GM21423 (cell line): ENCODE data around the gene NFIX.

Source experiments
- ATAC-seq: cut with Tn5 transposase; IDR thresholded peaks from one replicate; pipeline ENCODE4 v1.9.1; 2021; ENCODE audit warnings: mild to moderate bottlenecking, moderate library complexity; ENCODE audit not compliant: unreplicated experiment

Gene NFIX

DNA sequence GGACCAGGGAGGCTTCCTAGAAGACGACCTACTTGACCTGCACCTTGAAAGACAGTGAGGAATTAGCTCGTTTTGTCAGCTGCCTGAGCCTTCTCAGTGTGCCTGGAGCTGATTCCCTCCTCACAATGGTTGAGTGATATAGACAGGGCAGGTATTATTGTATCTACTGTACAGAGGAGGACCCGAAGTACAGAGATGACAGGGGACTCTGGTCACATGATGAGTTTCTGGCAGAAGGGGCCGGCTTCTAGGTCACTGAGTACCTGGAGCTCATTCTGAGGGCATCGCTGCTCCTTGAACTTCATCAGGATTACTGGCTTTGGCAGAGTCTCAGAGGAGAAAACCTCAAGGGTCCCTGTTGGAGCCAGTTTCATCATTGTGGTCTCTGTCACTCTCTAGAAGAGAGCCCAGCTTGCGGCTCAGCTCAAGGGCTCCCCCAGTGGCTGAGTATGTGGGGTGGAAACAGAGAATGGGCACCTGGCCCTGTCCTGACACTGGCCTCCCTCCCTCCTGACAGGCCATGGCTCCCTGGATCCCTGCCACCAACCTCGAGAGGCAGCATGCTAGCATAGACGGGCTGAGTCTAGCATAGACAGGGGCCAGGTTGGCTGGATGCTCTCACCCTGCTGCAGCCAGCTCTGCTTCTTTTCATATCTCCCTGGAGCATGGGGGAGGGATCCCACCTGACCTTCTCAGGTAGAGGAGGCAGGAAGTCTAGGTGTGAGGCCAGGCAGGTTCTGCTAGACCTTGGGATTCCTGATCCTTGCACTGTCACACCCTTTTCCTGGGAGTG lies 38.7 kb downstream of the NFIX start:
- ATAC-seq = no peak

DNA sequence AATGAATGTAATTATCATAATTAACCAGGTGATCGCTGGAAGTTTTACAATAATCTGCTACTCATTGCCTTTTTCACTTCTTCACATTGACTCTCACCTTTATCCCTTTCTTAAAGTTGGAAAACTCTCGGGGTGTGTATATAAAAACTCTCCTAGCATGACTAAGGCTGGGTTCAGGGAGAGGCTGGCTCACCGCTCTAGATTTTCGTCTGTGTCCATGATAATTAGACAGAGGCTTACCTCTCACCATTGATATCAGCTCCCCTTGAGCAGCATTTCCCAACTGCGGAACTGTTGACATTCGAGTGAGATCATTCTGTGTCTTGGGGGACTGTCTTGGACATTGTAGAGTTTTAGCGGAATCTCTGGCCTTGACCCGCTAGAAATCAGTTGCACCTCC lies 39.4 kb downstream of the NFIX start:
- no peak for ATAC-seq

DNA sequence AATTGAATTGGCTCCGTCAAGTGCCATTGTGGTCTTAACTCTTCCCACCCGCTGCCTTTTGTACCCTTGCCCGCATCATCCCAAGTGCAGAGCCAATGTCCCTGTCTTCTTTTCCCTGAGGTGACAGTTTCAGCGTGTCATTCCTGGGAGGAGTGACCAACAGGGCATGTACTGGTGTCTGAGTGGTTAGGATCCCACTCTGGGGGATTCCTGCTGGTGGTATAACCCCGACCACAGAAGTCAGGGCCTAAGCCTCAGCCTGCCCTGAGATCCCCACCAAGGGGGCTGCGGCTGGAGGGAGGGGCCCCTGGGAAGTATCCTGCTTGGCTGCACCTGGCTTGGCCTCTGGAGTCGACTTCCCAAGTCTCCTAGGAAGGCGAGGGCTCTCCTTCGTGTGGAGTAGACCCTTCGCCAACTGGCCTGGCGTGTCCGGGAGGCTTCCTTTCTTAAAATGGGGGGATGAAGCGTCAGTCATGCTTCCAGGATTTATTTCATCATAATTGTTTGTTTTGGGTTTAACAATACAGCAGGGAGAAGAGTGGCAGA lies 40.6 kb downstream of the NFIX start:
- no peak for ATAC-seq

DNA sequence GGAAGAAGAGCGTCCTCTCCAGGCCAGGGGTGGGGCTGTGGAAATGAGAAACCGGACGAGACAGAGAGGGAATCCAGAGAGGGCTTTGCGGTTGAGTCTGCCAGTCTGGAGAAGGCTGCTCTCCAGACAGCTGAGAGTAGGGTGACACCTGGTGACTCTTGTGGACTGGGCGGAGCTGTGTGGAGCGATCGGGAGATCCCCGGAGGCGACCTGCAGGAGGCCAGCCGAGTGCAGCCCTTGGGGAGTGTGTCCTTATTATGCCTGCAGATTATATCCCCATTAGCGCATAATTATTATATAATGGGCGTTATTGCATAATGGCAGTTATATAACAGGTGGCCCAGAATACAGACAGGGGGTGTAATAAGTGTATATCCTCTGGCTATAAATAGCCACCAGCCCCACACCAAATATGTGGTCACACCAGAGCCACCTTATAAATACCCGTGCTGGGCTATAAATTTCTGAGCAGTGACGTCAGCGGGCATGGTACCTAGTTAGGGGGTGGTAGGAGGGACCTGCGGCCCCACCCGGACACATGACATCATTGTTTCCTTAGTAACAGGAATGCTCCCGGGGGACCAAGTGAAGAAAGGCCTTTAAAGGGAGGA lies 41.2 kb downstream of the NFIX start:
- ATAC-seq = no peak

DNA sequence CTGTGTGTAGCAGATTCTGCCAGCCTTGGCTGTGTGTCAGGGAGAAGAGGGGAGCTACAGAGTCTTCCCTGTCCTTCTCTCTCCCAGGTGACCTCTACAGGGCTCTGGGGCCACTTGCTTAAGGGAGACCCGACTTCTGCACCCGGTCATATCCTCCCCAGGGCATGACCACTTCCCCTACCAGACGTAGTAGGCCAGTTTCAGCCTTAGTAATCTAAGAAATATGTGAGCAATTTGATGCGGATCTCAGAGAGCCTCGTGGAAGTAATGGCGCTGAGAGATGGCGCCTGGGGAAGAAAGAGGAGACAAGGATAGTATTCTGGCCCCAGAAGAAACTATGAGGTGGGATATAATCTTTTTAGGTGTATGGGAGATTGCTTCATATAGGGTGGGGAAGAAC lies 41.9 kb downstream of the NFIX start:
- ATAC-seq = no peak

DNA sequence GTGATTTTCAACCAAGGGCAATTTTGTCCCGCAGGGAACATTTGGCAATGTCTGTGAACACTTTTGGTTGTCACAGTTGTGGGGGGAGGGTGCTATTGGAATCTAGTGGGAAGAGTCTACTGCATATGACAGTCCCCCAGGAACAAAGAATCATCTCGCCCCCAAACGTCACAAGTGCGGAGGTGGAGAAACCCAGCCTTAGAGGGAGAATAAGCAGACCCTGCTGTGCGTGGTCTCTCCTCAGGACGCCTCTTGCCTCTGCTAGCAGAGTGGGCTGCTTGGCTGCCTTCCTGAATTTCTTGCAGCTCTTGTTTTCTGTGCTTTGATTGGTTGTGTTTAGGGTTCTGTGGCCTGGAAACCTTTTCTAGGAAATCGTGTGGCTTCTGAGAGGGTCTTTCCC lies 42.5 kb downstream of the NFIX start:
- no peak for ATAC-seq

DNA sequence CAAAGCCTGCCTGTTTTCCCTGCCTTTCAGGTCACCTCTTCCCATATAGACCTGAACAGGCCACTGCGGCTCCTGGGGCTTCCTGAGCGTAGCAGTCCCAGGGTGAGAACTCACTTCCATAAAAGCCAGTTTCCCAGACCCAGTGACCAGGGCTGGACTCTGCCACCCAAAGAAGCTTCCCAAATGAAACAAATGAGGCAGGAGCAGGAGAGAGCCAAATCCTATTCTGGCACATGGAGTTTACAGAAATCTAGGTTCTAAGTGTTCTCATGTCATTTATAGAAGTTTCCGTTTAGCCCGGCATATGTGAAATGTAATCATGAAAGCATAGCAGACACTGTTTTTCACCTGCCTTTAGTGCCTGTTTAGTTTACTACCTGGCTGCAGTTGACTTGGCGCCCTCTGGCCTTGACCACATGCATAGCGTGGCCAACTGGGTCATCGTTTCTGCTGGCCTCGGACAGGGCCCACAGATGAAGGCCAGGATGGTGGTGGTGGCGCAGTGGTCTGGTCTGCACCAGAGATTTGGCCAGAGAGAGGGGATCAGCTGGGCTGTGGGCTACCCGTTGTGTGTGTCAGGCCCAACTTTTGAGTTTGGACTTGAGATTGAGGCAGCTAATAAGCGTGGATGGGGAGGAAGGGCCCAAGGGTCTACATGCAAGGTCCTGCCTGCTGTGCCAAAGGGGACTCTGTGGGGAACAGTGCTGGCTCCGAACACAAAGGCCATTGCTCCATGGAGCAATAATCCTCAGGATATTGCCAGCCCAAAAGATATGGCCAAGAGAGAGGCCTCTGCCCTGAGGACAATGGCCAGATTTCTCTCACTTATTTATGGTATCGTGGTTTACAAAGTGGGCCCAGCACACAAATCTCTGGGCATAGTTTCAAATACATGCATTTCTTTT lies 43.3 kb downstream of the NFIX start:
- ATAC-seq = no peak

DNA sequence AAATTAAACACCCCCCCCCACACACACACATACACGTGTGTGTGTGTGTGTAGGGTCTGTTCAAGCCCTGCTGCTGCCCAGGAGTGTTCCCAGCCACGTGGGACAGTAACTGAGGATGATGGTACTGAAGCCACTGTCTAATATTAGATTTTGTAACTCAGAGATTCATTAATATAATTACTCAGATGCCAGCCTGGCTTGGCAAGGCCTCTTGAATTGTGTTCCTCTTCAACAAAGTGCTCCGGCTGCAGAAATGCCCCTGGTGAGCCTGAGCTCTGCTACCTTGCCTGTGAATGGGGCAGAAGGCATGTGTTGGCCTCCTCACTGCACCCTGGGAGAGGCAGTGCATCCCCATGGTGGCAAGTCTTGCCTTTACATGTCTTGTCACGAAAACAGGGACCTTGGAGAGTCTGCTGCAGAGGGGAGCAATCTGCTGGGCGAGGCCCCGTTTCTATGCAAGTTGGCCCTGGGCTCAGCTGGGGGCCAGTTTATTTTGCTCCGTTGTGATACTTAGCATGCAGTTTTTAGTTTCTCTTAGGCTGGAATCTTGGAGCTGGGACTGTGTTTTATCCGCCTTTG lies 44.0 kb downstream of the NFIX start:
- no peak for ATAC-seq

DNA sequence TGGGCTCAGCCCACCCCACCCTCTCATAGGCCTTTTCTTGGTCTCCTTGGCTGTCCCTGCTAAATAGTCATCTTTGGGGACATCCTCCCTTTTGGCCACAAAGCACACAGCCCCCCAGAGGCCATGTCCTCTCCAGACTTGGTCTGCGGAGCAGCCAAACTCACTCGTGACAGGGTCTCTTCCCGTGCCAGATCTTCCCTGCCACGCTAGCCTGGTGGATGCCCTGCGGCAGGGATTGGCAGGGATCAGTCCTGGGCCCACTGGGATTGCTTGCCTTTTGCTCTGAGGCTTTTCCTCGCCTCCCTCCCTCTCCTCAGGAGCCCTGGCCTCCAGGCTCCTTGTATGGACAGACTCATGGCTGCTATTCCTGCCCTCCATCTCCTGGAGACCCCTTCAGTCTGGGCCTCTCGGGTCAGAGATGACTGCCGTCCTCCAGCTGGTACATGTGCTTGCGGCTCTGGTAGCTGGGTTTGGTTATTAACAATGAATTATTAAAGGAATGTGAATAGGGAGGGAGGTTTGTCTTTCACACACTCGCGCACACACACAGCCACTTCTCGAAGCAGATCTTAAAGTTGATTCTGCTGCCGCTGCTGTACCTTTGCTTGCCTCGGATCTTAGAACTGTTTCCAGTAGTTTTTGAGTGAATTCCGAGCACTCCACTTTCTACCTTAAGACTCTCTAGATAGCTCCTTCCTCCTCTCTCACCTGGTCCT lies 45.1 kb downstream of the NFIX start:
- ATAC-seq = no peak

DNA sequence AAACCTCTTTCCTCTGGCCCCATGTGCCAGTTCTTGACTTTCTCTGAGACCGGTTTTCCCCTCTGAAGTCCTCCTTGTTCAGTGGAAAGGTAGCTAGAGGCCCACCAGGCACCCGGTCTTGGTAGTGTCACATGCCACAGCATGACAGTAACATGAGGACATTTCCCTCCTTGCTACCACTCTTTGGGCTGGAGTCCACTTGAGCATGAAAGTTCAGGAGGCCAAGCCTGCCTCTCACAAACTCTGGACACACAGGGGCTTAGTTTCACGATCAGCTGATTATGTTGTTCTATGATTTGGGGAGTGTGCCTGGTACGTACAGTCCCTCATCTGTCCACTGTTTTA lies 45.6 kb downstream of the NFIX start:
- no peak for ATAC-seq

DNA sequence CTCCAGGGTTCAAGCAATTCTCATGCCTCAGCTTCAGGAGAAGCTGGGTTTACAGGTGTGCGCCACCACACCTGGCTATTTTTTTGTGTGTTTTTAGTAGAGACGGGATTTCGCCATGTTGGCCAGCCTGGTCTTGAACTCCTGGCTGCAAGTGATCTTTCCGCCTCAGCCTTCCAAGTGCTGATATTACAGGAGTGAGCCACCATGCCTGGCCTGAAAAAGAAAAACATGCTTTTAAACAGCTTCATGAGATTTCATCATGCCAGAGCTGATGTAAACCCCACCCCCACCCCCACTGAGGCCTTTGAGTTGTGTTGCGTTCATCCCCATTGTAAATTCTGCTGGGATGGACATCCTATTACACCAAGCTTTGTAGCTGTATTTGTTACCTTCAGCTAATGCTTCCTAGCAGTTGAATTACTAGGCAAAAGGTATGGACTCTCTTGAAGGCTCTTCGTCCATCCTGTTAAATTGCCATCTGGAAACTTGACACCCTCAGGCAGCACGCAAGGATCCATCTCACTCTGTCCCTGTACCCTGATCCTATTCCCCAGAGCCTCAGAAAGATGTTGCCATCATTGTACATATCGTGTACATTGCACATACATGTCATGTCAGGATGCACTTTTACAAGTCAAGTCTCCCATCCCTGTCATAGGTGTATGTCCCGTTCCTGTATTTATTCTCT lies 47.3 kb downstream of the NFIX start:
- no peak for ATAC-seq

DNA sequence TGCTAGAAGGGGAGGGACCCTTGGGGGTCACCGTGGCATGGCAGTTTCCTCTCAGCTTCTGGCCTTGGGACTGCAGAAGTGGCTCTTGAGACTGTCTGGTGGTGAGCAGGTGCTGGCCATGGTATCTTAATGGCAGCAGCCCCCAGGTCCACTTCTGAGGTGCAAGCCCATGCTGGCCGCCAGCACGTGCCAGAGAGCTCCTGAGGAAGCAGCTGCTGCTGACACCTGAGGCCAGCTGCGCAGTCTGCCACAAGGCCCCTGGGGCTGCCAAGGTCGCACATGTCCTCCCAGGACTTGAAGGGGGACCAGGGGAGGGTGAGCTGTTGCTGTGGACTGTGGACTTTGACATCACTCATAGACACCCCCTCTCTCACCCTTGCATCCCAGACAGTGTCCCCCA lies 48.0 kb downstream of the NFIX start:
- ATAC-seq = no peak

DNA sequence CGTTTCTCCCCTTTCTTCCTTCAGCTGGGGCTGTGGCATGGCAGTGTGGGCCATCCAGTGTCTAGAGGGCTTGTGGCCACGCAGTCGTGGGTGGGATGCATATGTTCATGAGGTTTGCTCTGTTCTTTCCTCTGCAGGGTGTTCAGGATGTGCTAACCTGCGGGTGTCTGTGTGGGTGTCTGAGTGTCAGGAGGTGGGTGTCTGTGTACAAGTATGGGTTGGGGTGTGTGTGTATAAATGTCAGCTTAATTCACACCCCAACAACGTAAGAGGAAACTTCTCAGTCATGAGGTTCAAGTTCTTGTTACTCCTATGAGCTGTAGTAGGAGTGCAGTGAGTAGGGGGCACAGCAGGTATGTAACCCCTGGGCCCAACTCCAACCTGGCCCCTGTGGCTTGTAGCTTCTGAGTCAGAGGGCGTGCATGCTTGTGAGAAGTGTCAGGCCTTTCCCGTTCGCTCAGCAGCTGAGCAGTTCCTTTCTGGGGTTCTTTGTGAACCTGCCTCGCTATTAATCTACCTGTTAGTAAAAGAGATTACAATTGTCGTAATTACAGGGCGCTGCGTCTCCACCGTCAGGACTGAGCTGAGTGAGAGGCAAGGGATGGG lies 49.1 kb downstream of the NFIX start:
- ATAC-seq = no peak

DNA sequence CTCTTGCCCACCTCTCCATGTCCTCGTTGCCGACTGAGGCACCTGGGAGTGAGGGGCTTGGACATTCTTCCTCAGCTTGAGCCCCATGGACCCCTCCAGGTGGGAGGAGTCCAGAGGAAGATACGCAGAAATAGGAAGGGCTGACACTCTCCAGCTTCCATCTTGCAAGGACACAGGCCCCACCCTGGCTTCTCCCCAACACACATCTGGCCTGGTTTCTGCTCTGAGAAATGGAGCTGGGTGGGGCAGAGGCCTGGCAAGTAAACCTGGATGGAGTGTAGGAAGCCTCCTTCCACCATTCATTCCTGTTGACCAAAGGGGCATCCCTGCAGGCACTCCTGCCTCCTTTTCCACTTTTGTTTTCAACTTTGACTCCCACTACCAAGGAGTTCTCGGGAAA lies 50.5 kb downstream of the NFIX start:
- ATAC-seq = no peak

DNA sequence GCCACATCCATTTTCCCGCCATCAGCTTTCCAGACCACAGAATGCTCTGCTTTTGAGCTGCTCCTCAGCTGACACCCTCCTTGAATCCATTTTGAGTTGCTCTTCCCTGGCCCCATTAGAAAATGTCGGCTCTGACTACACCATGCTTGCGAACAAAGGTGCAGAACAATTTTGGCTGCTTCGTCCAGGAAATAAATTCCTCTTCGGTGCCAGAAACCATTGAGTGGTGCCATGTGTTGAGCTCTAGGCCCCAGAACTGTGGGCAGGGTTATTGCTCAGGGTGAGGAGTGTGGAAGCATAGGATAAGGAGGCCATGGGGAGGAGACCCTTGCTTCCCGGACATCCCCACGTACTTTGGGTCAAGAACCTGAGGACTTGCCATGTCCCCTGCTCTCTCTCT lies 52.1 kb downstream of the NFIX start:
- ATAC-seq = no peak

DNA sequence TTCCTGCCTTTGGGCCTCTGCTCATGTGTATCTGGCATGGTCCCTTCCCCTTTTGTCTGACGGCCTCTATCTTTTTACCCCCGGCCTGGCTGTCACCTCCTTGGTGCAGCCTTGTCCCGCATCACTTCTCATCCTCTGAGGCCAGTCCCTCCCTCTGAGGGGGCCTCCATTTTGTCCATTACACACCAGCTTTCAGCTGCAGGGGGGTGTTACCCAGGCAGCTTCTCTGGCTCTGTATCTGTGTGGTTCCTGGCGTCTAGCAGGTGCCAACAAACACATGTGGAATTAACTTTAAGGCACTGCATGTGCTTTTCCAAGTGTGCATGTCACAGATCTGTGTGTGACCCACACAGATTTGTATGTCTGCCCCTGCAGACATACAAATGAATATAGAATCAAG lies 55.0 kb downstream of the NFIX start:
- ATAC-seq = no peak

DNA sequence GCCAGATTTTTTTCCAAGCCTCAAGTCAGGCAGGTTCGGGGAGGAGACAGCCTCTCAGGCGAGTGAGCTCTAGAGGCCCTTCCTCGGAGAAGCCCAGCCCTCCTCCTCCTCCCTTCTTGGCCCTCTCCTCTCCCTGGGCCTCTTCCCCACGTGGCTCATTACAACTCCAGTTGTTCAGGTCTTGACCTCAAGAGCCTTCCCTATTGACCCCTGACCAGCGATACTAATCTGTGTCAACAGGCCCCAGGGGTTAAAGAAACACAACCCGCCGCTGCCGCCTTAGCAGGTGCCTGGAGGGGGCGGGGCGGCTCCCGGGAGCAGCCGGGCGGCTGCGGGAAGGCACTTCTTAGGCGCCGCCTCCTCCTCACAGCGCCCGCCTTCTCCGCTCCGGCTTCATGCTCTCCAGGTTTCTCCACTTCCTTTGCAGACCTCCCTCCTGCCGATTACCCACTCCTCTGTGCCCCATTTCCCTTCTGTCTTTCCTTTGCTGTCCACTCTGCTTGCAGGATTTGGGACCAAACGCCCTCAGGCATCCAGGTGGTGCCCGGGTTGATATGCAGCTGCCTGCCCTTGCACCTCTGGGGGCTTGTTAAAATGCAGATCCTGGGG lies 56.4 kb downstream of the NFIX start:
- ATAC-seq = no peak

DNA sequence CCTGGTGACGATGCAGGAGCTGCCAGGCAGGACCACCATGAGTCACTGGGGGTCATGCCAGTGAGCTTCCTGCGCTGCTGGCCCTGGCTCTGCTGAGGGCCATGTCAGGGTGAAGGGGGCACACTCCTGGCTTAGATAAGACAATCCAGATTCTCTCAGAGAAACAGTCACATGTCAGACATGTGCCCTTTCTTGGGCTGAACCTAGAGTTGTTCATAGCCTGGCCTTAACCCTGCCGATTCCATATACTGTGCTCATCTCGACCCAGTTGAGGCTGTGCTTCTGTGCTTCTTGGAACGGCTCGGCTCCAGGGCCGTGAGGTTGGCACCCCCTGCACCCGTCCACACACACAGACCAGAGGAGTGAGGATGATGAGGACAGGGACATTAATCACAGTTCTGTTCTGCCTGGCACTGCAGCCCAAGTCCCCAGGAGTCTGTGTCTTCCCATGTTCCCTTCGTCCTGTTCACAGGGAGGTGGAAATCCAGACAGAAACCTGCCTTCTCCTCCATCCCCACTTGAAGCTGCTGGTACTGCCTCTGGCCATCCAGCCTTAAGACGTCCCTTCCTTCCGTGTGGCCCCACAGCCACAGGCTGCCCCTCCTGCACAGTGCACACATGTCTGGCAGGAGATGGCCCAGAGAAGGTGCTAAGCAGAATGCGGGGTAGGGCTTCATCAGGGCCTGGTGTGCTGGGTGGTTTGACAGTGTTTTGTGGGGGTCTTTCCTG lies 57.3 kb downstream of the NFIX start:
- ATAC-seq = no peak

DNA sequence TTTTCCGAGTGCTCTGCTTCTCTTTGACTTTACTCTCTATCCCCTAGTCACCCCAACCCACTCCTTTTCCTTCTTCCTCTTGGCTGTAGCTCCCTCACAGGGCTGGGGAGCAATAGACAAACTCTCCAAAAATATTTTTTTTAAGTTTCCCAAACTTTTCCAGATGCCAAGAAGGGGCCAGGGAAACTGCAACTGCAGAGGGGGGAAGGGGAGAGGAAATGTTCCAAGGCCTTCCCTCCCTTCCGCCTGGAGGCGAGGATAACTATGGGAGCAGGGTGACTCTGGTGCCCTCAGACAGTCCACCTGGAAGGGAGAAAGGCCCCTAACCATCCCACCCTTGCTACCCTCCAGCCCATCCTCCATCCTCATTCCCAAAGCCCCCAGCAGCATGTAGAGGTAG lies 58.0 kb downstream of the NFIX start:
- ATAC-seq = no peak
